ENCODE results near the gene SLC22A2. TPM values are rescaled to one million over a fixed set of nuclear protein-coding genes. Genes with fewer than 3 reads are reported as not detected.

SLC22A2 gene
- total and polyA plus RNA-seq, 5 experiments from 2014 or later, result not detected

- H3K36me3 Mint-ChIP-seq, result peaks cover 3 to 37% (median 11%) of the 10 kb centered on the region in 3 donors
- peaks cover 18 to 68% (median 33%) of the 10 kb centered on the region in 9 donors for H3K9me3 Mint-ChIP-seq
- H3K4me3 Mint-ChIP-seq, result no peak overlapping the region
- ATAC-seq, result no peak
- DNase-seq, result no peak
- no peaks in the 10 kb centered on the region for H3K4me1 Mint-ChIP-seq
- POLR2A ChIA-PET, result no interaction called here
- H3K27ac Mint-ChIP-seq, result no peak overlapping the region
- H3K27me3 Mint-ChIP-seq, result peaks cover 0 to 8% (median 5%) of the 10 kb centered on the region in 5 donors
Measured at GRCh38 chr6:160190973-160191372, 67.6 kb downstream of the SLC22A2 start.

GRCh38 chr6:160190081-160190480 is 68.5 kb downstream of the SLC22A2 start:
- no peaks in the 10 kb centered on the region for H3K4me1 Mint-ChIP-seq
- no peak for DNase-seq
- H3K36me3 Mint-ChIP-seq, result peaks cover 5 to 32% (median 9%) of the 10 kb centered on the region in 3 donors
- H3K27me3 Mint-ChIP-seq, result peaks cover 0 to 8% (median 5%) of the 10 kb centered on the region in 5 donors
- peaks cover 18 to 63% (median 33%) of the 10 kb centered on the region in 9 donors for H3K9me3 Mint-ChIP-seq
- no peak overlapping the region for H3K4me3 Mint-ChIP-seq
- ATAC-seq, result no peak
- POLR2A ChIA-PET, result no interaction called here
- no peak overlapping the region for H3K27ac Mint-ChIP-seq

GRCh38 chr6:160188773-160189172 is 69.8 kb downstream of the SLC22A2 start:
- Mint-ChIP-seq H3K36me3 (peaks cover 5 to 21% (median 6%) of the 10 kb centered on the region in 3 donors), H3K4me1 (no peaks in the 10 kb centered on the region), H3K27me3 (peaks cover 5 to 17% (median 10%) of the 10 kb centered on the region in 5 donors), H3K27ac (no peak overlapping the region), H3K9me3 (peaks cover 11 to 50% (median 27%) of the 10 kb centered on the region in 9 donors), H3K4me3 (no peak overlapping the region)
- no peak for ATAC-seq
- POLR2A ChIA-PET, result no interaction called here
- no peak for DNase-seq

- peaks cover 0 to 11% (median under 1%) of the 10 kb centered on the region in 9 donors for H3K9me3 Mint-ChIP-seq
- H3K4me1 Mint-ChIP-seq, result no peaks in the 10 kb centered on the region
- DNase-seq (no peak), ATAC-seq (no peak)
- POLR2A ChIA-PET, result no interaction called here
- no peak overlapping the region for H3K4me3 Mint-ChIP-seq
- H3K27ac Mint-ChIP-seq, result no peak overlapping the region
- H3K27me3 Mint-ChIP-seq, result peaks cover 12 to 33% (median 18%) of the 10 kb centered on the region in 5 donors
- H3K36me3 Mint-ChIP-seq, result peaks cover 0 to under 1% (median 0%) of the 10 kb centered on the region in 3 donors
Measured at GRCh38 chr6:160180706-160181105, 77.9 kb downstream of the SLC22A2 start.

- Mint-ChIP-seq H3K27me3 (peaks cover 3 to 24% (median 15%) of the 10 kb centered on the region in 5 donors), H3K27ac (no peak overlapping the region), H3K9me3 (peaks cover 0 to 2% (median 0%) of the 10 kb centered on the region in 9 donors), H3K4me3 (no peak overlapping the region), H3K4me1 (no peaks in the 10 kb centered on the region), H3K36me3 (no peaks in the 10 kb centered on the region)
- POLR2A ChIA-PET, result no interaction called here
- ATAC-seq, result no peak
- no peak for DNase-seq
Measured at GRCh38 chr6:160178271-160178670, 80.3 kb downstream of the SLC22A2 start.

GRCh38 chr6:160177220-160177619 is 81.4 kb downstream of the SLC22A2 start:
- Mint-ChIP-seq H3K36me3 (no peaks in the 10 kb centered on the region), H3K4me1 (no peaks in the 10 kb centered on the region), H3K9me3 (peaks cover 0 to 2% (median 0%) of the 10 kb centered on the region in 9 donors), H3K27me3 (peaks cover 4 to 28% (median 13%) of the 10 kb centered on the region in 5 donors), H3K4me3 (no peak overlapping the region), H3K27ac (no peak overlapping the region)
- ATAC-seq (no peak), DNase-seq (no peak)
- POLR2A ChIA-PET, result no interaction called here

- Mint-ChIP-seq H3K4me3 (no peak overlapping the region), H3K4me1 (no peaks in the 10 kb centered on the region), H3K27me3 (peaks cover 6 to 31% (median 18%) of the 10 kb centered on the region in 5 donors), H3K36me3 (no peaks in the 10 kb centered on the region), H3K27ac (no peak overlapping the region), H3K9me3 (peaks cover 0 to 5% (median 0%) of the 10 kb centered on the region in 9 donors)
- ATAC-seq (no peak), DNase-seq (no peak)
- POLR2A ChIA-PET, result no interaction called here
Measured at GRCh38 chr6:160174681-160175080, 83.9 kb downstream of the SLC22A2 start.

GRCh38 chr6:160173806-160174527 is 84.7 kb downstream of the SLC22A2 start:
- H3K27ac Mint-ChIP-seq, result no peak overlapping the region
- no peak for ATAC-seq

GRCh38 chr6:160172704-160173103 is 85.9 kb downstream of the SLC22A2 start:
- POLR2A ChIA-PET, result no interaction called here
- Mint-ChIP-seq H3K27ac (no peak overlapping the region), H3K27me3 (peaks cover 3 to 31% (median 20%) of the 10 kb centered on the region in 5 donors), H3K4me3 (no peak overlapping the region), H3K36me3 (no peaks in the 10 kb centered on the region), H3K4me1 (no peaks in the 10 kb centered on the region), H3K9me3 (peaks cover 0 to 5% (median 0%) of the 10 kb centered on the region in 9 donors)
- DNase-seq, result no peak
- ATAC-seq, result no peak

More at GRCh38 chr6:160173806-160174527, 84.7 kb downstream of the SLC22A2 start:
- H3K36me3 Mint-ChIP-seq, result no peaks in the 10 kb centered on the region
- DNase-seq, result no peak
- H3K4me3 Mint-ChIP-seq, result no peak overlapping the region
- POLR2A ChIA-PET, result no interaction called here
- peaks cover 0 to 5% (median 0%) of the 10 kb centered on the region in 9 donors for H3K9me3 Mint-ChIP-seq
- peaks cover 6 to 31% (median 18%) of the 10 kb centered on the region in 5 donors for H3K27me3 Mint-ChIP-seq
- H3K4me1 Mint-ChIP-seq, result no peaks in the 10 kb centered on the region

- Mint-ChIP-seq H3K4me3 (no peak overlapping the region), H3K36me3 (peaks cover 0 to 5% (median 0%) of the 10 kb centered on the region in 3 donors), H3K27ac (no peak overlapping the region), H3K9me3 (peaks cover 0 to 7% (median 0%) of the 10 kb centered on the region in 9 donors), H3K27me3 (peaks cover 3 to 46% (median 27%) of the 10 kb centered on the region in 5 donors), H3K4me1 (no peaks in the 10 kb centered on the region)
- DNase-seq, result no peak
- POLR2A ChIA-PET, result no interaction called here
- no peak for ATAC-seq
Measured at GRCh38 chr6:160170018-160170680, 88.5 kb downstream of the SLC22A2 start.

- ATAC-seq, result no peak
- peaks cover 0 to 9% (median 0%) of the 10 kb centered on the region in 9 donors for H3K9me3 Mint-ChIP-seq
- no peak overlapping the region for H3K4me3 Mint-ChIP-seq
- H3K27me3 Mint-ChIP-seq, result peaks cover 5 to 38% (median 26%) of the 10 kb centered on the region in 5 donors
- H3K4me1 Mint-ChIP-seq, result no peaks in the 10 kb centered on the region
- H3K36me3 Mint-ChIP-seq, result peaks cover 0 to 6% (median 0%) of the 10 kb centered on the region in 3 donors
- no peak overlapping the region for H3K27ac Mint-ChIP-seq
- POLR2A ChIA-PET, result no interaction called here
- DNase-seq, result no peak
Measured at GRCh38 chr6:160167604-160168399, 90.8 kb downstream of the SLC22A2 start.

Data from naive thymus-derived CD8-positive, alpha-beta T cell (primary cell).